Measurements from ENCODE around the gene SLC15A5.

The SLC15A5 gene

DNA sequence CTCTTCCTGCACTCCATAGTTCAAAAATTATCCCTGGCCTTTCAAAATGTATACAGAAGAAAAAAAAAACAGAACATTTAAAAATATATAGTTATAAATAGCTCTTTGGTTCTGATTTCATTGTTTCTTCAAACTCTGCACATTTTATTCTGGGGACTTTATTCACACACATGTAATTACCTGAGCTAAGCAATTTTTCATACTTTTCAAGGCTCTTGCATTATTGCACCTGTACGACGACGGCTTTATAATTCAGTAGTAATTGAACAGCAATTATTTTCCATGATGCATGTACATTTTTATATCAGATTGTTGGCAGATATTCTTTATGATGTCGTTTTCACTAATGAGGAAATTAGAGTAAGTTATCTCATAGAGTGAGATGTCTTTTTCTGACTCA is 13.5 kb upstream of the SLC15A5 start:
- FAIRE-seq (no peak), DNase-seq (ENCODE audit: insufficient read length, low spot score) (no peak)
- TF ChIP-seq, protein P1, sequence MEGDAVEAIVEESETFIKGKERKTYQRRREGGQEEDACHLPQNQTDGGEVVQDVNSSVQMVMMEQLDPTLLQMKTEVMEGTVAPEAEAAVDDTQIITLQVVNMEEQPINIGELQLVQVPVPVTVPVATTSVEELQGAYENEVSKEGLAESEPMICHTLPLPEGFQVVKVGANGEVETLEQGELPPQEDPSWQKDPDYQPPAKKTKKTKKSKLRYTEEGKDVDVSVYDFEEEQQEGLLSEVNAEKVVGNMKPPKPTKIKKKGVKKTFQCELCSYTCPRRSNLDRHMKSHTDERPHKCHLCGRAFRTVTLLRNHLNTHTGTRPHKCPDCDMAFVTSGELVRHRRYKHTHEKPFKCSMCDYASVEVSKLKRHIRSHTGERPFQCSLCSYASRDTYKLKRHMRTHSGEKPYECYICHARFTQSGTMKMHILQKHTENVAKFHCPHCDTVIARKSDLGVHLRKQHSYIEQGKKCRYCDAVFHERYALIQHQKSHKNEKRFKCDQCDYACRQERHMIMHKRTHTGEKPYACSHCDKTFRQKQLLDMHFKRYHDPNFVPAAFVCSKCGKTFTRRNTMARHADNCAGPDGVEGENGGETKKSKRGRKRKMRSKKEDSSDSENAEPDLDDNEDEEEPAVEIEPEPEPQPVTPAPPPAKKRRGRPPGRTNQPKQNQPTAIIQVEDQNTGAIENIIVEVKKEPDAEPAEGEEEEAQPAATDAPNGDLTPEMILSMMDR (IDR thresholded peaks at IDR 0.05; ENCODE audit: insufficient read depth, missing control alignments): no peak

DNA sequence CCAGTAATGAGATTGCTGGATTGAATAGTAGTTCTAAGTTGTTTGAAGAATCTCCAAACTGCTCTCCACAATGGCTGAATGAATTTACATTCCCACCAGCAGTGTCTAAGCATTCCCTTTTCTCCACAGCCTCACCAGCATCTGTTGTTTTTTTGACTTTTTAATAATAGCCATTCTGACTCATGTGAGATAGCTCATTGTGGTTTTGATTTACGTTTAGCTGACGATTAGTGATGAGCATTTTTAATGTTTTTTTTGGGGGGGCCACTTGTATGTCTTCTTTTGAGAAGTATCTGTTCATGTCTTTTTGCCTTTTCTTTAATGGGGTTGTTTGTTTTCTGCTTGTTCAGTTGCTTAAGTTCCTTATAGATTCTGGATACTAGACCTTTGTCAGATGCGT is 8.1 kb upstream of the SLC15A5 start:
- DNase-seq (ENCODE audit: insufficient read length, low spot score): no peak
- no peak for FAIRE-seq
- TF ChIP-seq, protein P1 (IDR thresholded peaks at IDR 0.05; ENCODE audit: insufficient read depth, missing control alignments): no peak

DNA sequence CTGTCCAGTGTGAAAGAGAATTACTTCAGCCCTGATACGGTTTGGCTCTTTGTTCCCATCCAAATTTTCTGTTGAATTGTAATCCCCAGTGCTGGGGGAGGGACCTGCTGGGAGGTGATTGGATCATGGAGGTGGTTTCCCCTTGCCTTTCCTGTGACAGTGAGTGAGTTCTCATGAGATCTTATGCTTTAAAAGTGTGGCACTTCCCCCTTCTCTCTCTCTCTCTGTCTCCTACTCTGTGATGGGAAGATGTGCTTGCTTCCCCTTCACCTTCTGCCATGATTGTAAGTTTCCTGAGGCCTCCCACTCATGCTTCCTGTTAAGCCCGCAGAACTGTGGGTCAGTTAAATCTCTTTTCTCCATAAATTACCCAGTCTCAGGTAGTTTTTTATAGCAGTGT is 5.5 kb upstream of the SLC15A5 start:
- TF ChIP-seq, protein P1 (IDR thresholded peaks at IDR 0.05; ENCODE audit: insufficient read depth, missing control alignments): no peak
- DNase-seq (ENCODE audit: insufficient read length, low spot score) (no peak), FAIRE-seq (no peak)

DNA sequence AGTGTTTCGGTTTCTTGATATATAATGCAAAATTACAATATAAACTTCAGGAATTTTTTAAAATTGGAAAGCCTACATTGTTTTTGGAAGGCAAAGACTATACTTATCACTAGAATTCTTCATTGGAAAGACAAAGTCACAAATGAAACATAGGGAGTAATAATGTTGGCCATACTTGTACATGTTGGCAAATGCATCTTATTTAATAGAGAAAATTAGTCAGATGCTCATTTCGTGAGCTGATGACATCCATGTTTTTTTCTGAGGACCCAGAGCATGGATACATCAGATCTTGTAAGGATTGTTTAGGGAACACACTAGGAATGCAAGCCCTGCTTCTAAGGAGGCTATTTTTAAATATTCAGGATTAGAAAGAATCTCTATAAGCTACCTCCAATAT is 4.6 kb upstream of the SLC15A5 start:
- FAIRE-seq: no peak
- DNase-seq (ENCODE audit: insufficient read length, low spot score): no peak
- TF ChIP-seq, protein P1 (IDR thresholded peaks at IDR 0.05; ENCODE audit: insufficient read depth, missing control alignments): no peak

DNA sequence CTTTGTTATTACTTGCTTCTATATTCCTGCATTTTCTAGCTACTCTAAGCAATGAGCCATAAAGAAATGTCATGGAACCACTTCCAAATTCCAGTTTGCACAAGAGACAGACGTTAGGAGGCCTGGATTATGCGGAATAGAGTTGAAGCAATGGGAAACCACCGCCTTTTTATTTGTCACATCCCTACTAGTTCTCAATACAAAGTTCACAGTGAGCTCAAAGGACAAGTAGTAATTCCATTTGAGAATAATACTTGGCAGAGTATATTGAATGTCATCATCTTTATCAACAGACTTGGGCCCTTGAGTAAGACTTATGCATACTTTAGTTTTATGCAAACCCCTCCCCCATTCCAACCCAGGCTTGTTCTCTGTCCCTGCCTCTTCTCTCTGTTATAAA is 3.7 kb upstream of the SLC15A5 start:
- FAIRE-seq (no peak), DNase-seq (ENCODE audit: insufficient read length, low spot score) (no peak)

DNA sequence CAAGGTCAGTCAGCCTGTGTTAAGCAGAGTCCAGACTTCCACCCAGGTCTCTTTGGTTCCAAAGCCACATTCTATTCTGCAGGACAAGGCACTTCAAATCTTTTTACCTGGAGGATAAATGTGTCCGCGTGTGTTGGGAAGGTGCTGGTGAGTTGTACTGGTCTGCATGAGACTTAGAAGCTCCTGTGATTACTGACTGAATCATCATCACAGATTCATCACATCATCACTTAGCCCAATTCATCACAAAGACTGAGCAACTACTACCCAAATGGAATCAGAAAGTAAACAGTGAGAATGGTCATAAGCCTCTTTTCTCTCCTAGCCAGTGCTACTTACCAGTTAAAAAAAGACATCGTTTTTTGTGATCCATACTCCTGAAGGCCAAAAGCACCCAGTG is 5.3 kb downstream of the SLC15A5 start:
- TF ChIP-seq, protein P1 (IDR thresholded peaks at IDR 0.05; ENCODE audit: insufficient read depth, missing control alignments): no peak
- no peak for DNase-seq (ENCODE audit: insufficient read length, low spot score)
- no peak for FAIRE-seq

More for the DNA sequence above, 3.7 kb upstream of the SLC15A5 start:
- TF ChIP-seq, protein P1 (IDR thresholded peaks at IDR 0.05; ENCODE audit: insufficient read depth, missing control alignments): no peak

DNA sequence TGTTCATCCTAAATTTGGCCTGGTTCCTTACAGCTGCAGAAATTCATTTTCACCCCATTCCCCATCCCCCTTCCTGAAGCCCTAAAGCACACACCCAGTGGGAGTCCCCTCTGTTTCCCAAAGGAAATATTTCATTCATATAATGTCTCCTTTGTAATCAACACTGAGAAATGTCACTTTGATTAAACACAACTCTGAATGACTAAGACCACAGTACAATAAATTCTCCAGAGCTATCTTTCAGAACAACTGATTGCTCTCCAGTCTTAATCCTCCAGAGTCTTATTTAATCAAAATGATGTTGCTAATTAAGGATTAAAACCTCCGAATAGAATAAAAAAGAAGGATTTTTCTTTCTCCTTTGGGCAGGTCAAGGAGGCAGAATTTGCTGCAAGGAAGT is 6.4 kb downstream of the SLC15A5 start:
- FAIRE-seq (no peak), DNase-seq (ENCODE audit: insufficient read length, low spot score) (no peak)
- TF ChIP-seq, protein P1 (IDR thresholded peaks at IDR 0.05; ENCODE audit: insufficient read depth, missing control alignments): no peak
